ENCODE measurements around the gene ASTN2.

The ASTN2 gene

GRCh38 chr9:117409321-117409720 is 5.5 kb downstream of the ASTN2 start:
- H3K27ac ChIP-seq, result no peak overlapping the region
- no peak overlapping the region for H3K4me3 ChIP-seq
- no peak for DNase-seq (ENCODE audit: low spot score)
- no peak for TF ChIP-seq CTCF (IDR thresholded peaks at IDR 0.05)

DNA sequence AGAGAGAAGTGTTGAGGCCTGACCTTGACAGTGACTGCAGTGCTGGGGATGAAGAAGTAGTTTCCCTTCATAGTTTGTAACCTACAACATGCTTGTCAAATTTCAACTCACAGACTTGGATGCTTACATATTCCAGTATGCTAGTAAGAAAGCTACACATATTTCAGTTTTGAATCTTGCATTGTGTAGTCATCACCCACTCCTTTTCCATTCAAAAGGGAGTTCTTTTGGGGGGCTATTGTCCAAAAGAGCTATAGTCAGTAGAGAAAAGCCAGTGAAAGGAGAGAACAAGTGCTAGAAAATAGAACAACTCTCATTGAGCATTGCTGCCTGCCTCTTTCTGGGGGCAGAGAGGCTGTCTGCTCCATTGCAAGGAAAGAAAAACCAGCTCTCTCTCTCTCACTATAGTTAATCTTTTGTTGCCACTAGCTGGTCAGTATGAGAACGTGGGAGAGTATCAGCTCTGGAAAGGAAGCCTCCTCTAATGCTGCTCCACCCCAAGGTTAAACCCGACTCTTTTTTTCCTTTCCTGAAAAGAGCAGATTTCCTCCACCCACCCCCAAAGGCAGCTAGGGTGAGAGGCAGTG is 7.3 kb downstream of the ASTN2 start:
- no peak for TF ChIP-seq CTCF (IDR thresholded peaks at IDR 0.05)
- H3K4me3 ChIP-seq, result no peak overlapping the region
- DNase-seq (ENCODE audit: low spot score), result no peak
- H3K27ac ChIP-seq, result no peak overlapping the region

DNA sequence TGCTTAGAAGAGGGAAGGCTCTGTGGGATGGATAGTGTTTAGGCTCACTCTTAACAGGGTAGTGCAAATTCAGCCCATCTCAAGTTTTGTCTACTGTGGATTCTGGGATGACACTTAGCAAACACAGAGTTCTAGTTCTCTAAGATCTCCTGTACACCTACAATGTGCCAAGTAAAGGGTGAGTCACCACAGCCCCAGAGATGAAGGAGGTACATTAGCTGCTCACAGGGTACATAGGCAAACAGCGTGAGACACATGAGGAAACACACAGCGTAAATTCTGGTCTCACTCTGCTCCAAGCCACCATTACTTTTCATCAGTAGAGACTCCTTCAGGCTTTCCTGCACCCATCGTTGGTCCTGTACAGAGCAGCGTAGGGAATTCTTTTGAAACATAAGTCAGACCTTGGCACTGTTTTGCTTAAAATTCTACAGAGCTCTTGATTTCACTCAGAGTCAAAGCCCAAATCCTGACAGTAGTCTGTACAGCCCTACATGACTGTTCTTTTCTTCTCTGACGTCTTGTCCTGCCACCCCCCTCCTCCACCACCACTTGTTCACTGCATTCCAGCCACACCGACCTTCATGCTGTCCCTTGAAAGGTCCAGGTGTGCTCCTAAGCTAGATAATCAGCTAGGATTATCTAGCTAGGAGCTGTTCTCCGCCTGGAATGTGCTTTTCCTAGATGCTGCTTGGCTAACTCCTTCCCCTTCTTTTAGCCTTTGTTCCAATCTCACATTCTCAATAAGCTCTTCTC is 8.7 kb downstream of the ASTN2 start:
- TF ChIP-seq CTCF (IDR thresholded peaks at IDR 0.05), result no peak
- no peak overlapping the region for H3K4me3 ChIP-seq
- H3K27ac ChIP-seq, result no peak overlapping the region
- no peak for DNase-seq (ENCODE audit: low spot score)

DNA sequence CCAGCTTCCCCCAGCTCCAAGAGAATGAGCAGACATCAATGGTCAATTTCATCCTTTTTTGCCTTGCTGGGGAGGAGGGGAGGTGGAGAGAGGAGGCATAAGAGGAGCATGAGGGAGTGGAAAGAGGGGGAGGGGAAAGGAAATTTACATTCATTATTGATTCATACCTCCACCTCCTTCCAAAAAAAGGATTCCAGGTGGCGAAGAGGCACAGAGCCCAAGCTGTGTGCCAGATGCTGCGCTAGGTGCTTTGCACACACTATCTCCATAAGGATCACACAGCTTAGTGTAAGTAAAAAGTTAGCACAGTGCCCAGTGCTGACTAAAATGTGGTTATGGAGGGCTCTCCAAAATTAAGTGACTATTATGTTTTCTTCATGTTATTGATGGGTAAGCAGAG is 11.0 kb downstream of the ASTN2 start:
- H3K27ac ChIP-seq, result no peak overlapping the region
- no peak for TF ChIP-seq CTCF (IDR thresholded peaks at IDR 0.05)

DNA sequence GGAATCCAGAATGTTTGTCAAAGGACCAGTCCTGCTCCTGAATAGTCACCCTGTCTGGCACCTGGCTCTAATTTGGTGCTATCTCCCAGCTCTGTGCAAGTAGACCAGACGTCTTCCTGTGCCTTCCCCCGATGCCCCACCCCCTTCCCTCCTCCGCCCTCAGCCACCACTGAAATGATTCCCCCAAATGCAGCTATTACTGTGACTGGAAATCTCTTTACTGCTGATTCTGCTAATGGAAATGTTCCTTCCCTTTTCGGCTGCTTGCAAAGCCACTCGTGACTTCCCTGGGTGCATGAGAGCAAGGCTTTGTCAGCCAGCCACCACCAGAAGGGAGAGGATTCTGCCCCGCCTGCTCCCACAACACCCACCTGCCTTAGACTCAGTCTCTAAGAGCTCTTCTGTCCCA is 11.4 kb downstream of the ASTN2 start:
- no peak overlapping the region for H3K4me3 ChIP-seq
- no peak overlapping the region for H3K27ac ChIP-seq
- no peak for TF ChIP-seq CTCF (IDR thresholded peaks at IDR 0.05)

More for the DNA sequence above, 11.0 kb downstream of the ASTN2 start:
- no peak overlapping the region for H3K4me3 ChIP-seq
- no peak for DNase-seq (ENCODE audit: low spot score)

GRCh38 chr9:117400171-117400570 is 14.7 kb downstream of the ASTN2 start:
- Histone ChIP-seq H3K27ac (no peak overlapping the region), H3K4me3 (no peak overlapping the region)
- DNase-seq (ENCODE audit: low spot score), result no peak
- no peak for TF ChIP-seq CTCF (IDR thresholded peaks at IDR 0.05)

More for the DNA sequence above, 11.4 kb downstream of the ASTN2 start:
- no peak for DNase-seq (ENCODE audit: low spot score)

DNA sequence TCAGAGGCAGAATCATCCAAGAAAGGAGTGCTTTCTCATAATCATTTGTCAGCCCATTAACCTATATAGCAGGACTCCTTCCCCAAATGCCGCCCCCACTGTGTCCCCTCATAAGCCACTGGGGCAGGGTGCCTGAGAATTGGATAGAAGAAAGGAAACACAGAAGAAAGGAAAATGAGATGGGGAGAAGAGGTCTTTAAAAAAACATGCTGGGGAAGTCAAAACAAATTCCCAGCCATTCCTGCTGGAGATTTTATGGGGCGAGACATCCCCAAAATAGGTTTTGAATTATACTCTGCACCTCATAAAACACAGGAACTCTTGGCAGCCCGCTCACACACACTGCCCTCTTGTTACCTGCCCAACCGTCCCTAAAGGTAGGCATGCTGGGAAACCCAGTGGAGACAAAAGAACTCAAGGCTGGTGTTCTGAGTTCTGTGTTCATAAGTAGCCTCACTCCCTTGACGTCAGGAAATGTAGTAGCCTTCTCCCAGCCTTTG is 19.7 kb downstream of the ASTN2 start:
- DNase-seq (ENCODE audit: low spot score), result no peak
- Histone ChIP-seq H3K27ac (no peak overlapping the region), H3K4me3 (no peak overlapping the region)
- TF ChIP-seq CTCF (IDR thresholded peaks at IDR 0.05), result no peak
